H1 (cell line): ENCODE measurements around the gene CD244. TPM values are rescaled to one million over a fixed set of nuclear protein-coding genes. Genes with fewer than 3 reads are reported as not detected.

ENCODE experiments used
- CTCF ChIA-PET: fragments of 300-600 bp; sonication (Branson Sonifier 250); formaldehyde crosslinking; loops from one replicate; lab custom pipeline; 2021; ENCODE audit not compliant: partially characterized antibody; lab: Charles Lee
- POLR2A ChIA-PET: fragments of 300-600 bp; sonication (Branson Sonifier 250); formaldehyde crosslinking; loops from one replicate; lab custom pipeline; 2021; ENCODE audit warnings: inconsistent platforms; ENCODE audit not compliant: partially characterized antibody; lab: Charles Lee
- DNase-seq, 2 experiments: peaks; one replicate each; pipeline versions ENCODE4 v3.0.0 to v3.0.0-alpha.2; 2010 to 2022; ENCODE audit warnings: low spot score in 2 of 2, low read depth in 1 of 2, mixed read lengths in 1 of 2
- FAIRE-seq: peaks from 2 replicates; lab custom pipeline; 2011; peaks lifted over from hg19 to GRCh38; lab: Jason Lieb, UNC
- H2AFZ ChIP-seq: 2 replicates; pipeline ENCODE4 v1.8.1; 2012; ENCODE audit warnings: low read length, inconsistent platforms
- H2AK5ac ChIP-seq: 2 replicates; pipeline ENCODE4 v1.6.1; 2013; ENCODE audit warnings: low read depth, low read length
- H2BK120ac ChIP-seq: replicated peaks from 2 replicates; pipeline ENCODE3; 2013; ENCODE audit warnings: low read depth, low read length, inconsistent platforms
- H2BK12ac ChIP-seq: 2 replicates; pipeline ENCODE4 v1.6.1; 2013; ENCODE audit warnings: low read depth, low read length
- H2BK15ac ChIP-seq: 2 replicates; pipeline ENCODE4 v1.6.1; 2013; ENCODE audit warnings: low read length
- H2BK20ac ChIP-seq: 2 replicates; pipeline ENCODE4 v1.6.1; 2013; ENCODE audit warnings: low read length
- H2BK5ac ChIP-seq: 2 replicates; pipeline ENCODE4 v1.6.1; 2013; ENCODE audit warnings: low read depth, low read length
- H3K14ac ChIP-seq: 2 replicates; pipeline ENCODE4 v1.6.1; 2013; ENCODE audit warnings: inconsistent platforms; ENCODE audit not compliant: insufficient read length
- H3K18ac ChIP-seq: 2 replicates; pipeline ENCODE4 v1.6.1; 2013; ENCODE audit warnings: low read length; ENCODE audit errors: extremely low read depth
- H3K23ac ChIP-seq: 2 replicates; pipeline ENCODE4 v1.6.1; 2013; ENCODE audit warnings: inconsistent platforms; ENCODE audit not compliant: insufficient read length
- H3K23me2 ChIP-seq: 2 replicates; pipeline ENCODE4 v1.6.1; 2013; ENCODE audit warnings: low read depth, low read length
- H3K27ac ChIP-seq: 2 replicates; pipeline ENCODE4 v1.6.1; 2011; ENCODE audit warnings: low read depth, low read length, inconsistent platforms
- H3K27me3 ChIP-seq, 4 experiments: replicated peaks in 1 of 4; 1 replicate in 1 of 4; 2 replicates in 3 of 4; pipeline versions ENCODE4 v1.6.1 to v1.8.1; 2011 to 2013; ENCODE audit warnings: low read length in 3 of 4, mild to moderate bottlenecking in 3 of 4, inconsistent platforms in 2 of 4, mixed read lengths in 2 of 4, moderate library complexity in 1 of 4; ENCODE audit not compliant: control insufficient read depth in 3 of 4, insufficient read depth in 3 of 4; ENCODE audit errors: extremely low read depth in 1 of 4
- H3K36me3 ChIP-seq, 4 experiments: 2 replicates each; pipeline versions ENCODE4 v1.6.1 to v1.8.1; 2011 to 2013; ENCODE audit warnings: mild to moderate bottlenecking in 4 of 4, low read length in 3 of 4, moderate library complexity in 2 of 4, control low read depth in 1 of 4, inconsistent platforms in 1 of 4; ENCODE audit not compliant: insufficient read depth in 4 of 4, control insufficient read depth in 2 of 4
- H3K4ac ChIP-seq: replicated peaks from 2 replicates; pipeline ENCODE3; 2013; ENCODE audit warnings: low read length, low read depth, mixed read lengths, inconsistent platforms; ENCODE audit not compliant: insufficient read length
- H3K4me1 ChIP-seq, 4 experiments: replicated peaks in 1 of 4; 1 replicate in 1 of 4; 2 replicates in 3 of 4; pipeline versions ENCODE4 v1.6.1 to v1.8.1; 2011 to 2013; ENCODE audit warnings: low read length in 3 of 4, inconsistent platforms in 2 of 4, mixed read lengths in 1 of 4; ENCODE audit not compliant: insufficient read depth in 4 of 4, control insufficient read depth in 3 of 4
- H3K4me2 ChIP-seq, 2 experiments: 2 replicates each; pipeline versions ENCODE4 v1.6.1 to v1.8.1; 2011 to 2013; ENCODE audit warnings: low read depth in 2 of 2, low read length in 2 of 2, control low read depth in 1 of 2, inconsistent platforms in 1 of 2, mild to moderate bottlenecking in 1 of 2; ENCODE audit not compliant: insufficient read depth in 1 of 2
- H3K4me3 ChIP-seq, 4 experiments: fragments of 200-600, 300-600 bp in 1 of 4; sonication (generic), shearing (Covaris generic), sonication (Bioruptor Twin) in 1 of 4; 2 replicates each; pipeline versions ENCODE4 v1.5.1 to v1.8.1; 2011 to 2016; ENCODE audit warnings: low read length in 4 of 4, low read depth in 3 of 4, control low read depth in 2 of 4, inconsistent platforms in 2 of 4, mild to moderate bottlenecking in 2 of 4, mixed read lengths in 1 of 4, moderate library complexity in 1 of 4; ENCODE audit not compliant: insufficient read depth in 2 of 4; ENCODE audit errors: extremely low read depth in 1 of 4
- H3K56ac ChIP-seq: replicated peaks from 2 replicates; pipeline ENCODE3; 2013; ENCODE audit warnings: low read depth, mild to moderate bottlenecking, mixed read lengths, low read length, inconsistent platforms; ENCODE audit not compliant: insufficient read length
- H3K79me1 ChIP-seq: 2 replicates; pipeline ENCODE4 v1.6.1; 2013; ENCODE audit warnings: low read depth, low read length, control low read depth
- H3K79me2 ChIP-seq, 2 experiments: 2 replicates each; pipeline versions ENCODE4 v1.6.1 to v1.8.1; 2012 to 2013; ENCODE audit warnings: low read length in 2 of 2, mild to moderate bottlenecking in 2 of 2, inconsistent platforms in 1 of 2; ENCODE audit not compliant: insufficient read depth in 2 of 2, control insufficient read depth in 1 of 2
- H3K9ac ChIP-seq, 4 experiments: replicated peaks in 1 of 4; 1 replicate in 1 of 4; 2 replicates in 3 of 4; pipeline versions ENCODE4 v1.6.1 to v1.8.1; 2011 to 2013; ENCODE audit warnings: low read depth in 3 of 4, low read length in 3 of 4, control low read depth in 2 of 4, mild to moderate bottlenecking in 2 of 4, moderate library complexity in 2 of 4, inconsistent platforms in 1 of 4; ENCODE audit errors: extremely low read depth in 1 of 4
- H3K9me3 ChIP-seq, 2 experiments: 2 replicates each; pipeline versions ENCODE4 v1.6.1 to v1.8.1; 2012 to 2013; ENCODE audit warnings: mild to moderate bottlenecking in 2 of 2, moderate library complexity in 2 of 2, control low read depth in 1 of 2, inconsistent platforms in 1 of 2, low read depth in 1 of 2, low read length in 1 of 2, mixed read lengths in 1 of 2; ENCODE audit not compliant: insufficient read depth in 2 of 2
- H4K20me1 ChIP-seq, 2 experiments: replicated peaks in 1 of 2; 2 replicates each; pipeline versions ENCODE3 to v1.8.1; 2011 to 2013; ENCODE audit warnings: inconsistent platforms in 2 of 2, low read length in 2 of 2, mild to moderate bottlenecking in 1 of 2; ENCODE audit not compliant: insufficient read depth in 2 of 2, control insufficient read depth in 1 of 2
- H4K5ac ChIP-seq: 2 replicates; pipeline ENCODE4 v1.6.1; 2013; ENCODE audit warnings: low read length, low read depth, mixed read lengths, inconsistent platforms; ENCODE audit not compliant: insufficient read length
- H4K8ac ChIP-seq: 2 replicates; pipeline ENCODE4 v1.8.0; 2013; ENCODE audit warnings: mild to moderate bottlenecking, moderate library complexity, low read length, inconsistent platforms; ENCODE audit not compliant: insufficient read depth; ENCODE audit errors: extremely low read depth
- H4K91ac ChIP-seq: replicated peaks from 2 replicates; pipeline ENCODE3; 2013; ENCODE audit warnings: low read length, mixed read lengths, inconsistent platforms; ENCODE audit not compliant: insufficient read length
- GABPA ChIP-seq: IDR thresholded peaks from 2 replicates; pipeline ENCODE4 v1.6.1; 2011; ENCODE audit warnings: mild to moderate bottlenecking, low read length, moderate library complexity, borderline replicate concordance; ENCODE audit not compliant: insufficient read depth
- GTF2F1 ChIP-seq: IDR thresholded peaks from 2 replicates; pipeline ENCODE4 v1.6.1; 2012; ENCODE audit warnings: low read depth, low read length, improper control_type of control experiment, borderline replicate concordance
- POU5F1 ChIP-seq: IDR thresholded peaks from 2 replicates; pipeline ENCODE4 v1.6.1; 2011; ENCODE audit warnings: low read depth, mild to moderate bottlenecking, low read length, moderate library complexity
- RAD21 ChIP-seq, 2 experiments: IDR thresholded peaks in 1 of 2; conservative IDR thresholded peaks in 1 of 2; 2 replicates each; pipeline ENCODE4 v1.6.1; 2011; ENCODE audit warnings: low read depth in 2 of 2, low read length in 2 of 2, improper control_type of control experiment in 1 of 2, inconsistent platforms in 1 of 2, mild to moderate bottlenecking in 1 of 2, moderate library complexity in 1 of 2
- SRF ChIP-seq: IDR thresholded peaks from 2 replicates; pipeline ENCODE4 v1.6.1; 2011; ENCODE audit warnings: mild to moderate bottlenecking, low read depth, low read length, moderate library complexity
- SUZ12 ChIP-seq: fragments of 200-600 bp; sonication (generic); IDR thresholded peaks from 2 replicates; pipeline ENCODE4 v1.6.1; 2012; ENCODE audit warnings: mild to moderate bottlenecking, inconsistent platforms, low read length, moderate library complexity, mixed read lengths
- polyA plus RNA-seq, 7 experiments: library from polyadenylated mRNA; depleted of rRNA in 3 of 7; stranded (reverse) in 5 of 7; unstranded in 2 of 7; fragments of >200 nt in 5 of 7; fragments of 200-250 nt in 2 of 7; gene quantifications; 1 replicate in 5 of 7; 2 replicates in 1 of 7; 4 replicates in 1 of 7; pipeline versions ENCODE4 v1.2.1 to v1.2.3, GENCODE V29; 2011 to 2013; ENCODE audit warnings: missing spikeins in 2 of 7, mixed read lengths in 2 of 7
- total RNA-seq: library from RNA; stranded (reverse); fragmentation: NEBNext Ultra II Directional; extraction: Animal tissue kit (Norgen Biotek cat#: 25700); gene quantifications from 2 replicates; pipeline ENCODE4 v1.2.1, GENCODE V29; 2021

Gene CD244
- total and polyA plus RNA-seq, 2 of the 8 experiments (the other 6 are each of a cell fraction or from before 2014, with no cell fraction given) = not detected

DNA sequence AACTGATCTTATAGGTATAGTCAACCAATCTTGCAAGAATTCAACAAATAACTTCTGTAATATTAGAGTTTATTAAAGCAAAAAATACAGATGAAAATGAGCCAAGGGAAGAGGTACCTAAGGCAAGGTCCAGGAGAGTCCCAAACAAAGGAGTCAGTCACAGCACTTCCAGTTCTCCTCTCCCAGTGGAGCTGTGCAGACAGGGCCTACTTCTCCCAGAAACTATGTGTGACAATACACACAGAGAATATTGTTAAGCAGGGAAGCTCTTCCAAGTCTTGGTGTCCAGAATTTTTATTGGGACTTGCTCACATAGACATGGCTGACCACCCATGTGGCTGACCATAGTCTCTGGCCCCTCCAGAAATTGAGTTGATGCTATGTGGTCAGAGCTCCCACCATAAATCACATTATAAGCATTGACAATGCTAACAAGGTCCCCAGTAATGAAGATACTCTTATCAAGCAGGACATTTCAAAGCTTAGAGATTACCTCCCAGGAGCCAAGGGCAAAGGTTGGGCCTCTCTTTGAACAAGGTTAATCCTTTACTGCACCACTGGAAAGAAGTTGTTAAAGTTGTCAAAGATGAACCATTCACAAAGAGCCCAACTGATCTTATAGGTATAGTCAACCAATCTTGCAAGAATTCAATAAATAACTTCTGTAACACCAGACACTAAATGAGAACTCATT lies 3.5 kb upstream of the CD244 start:
- FAIRE-seq (no peak), DNase-seq (no peak)
- Histone ChIP-seq H3K4me3 (no peak overlapping the region), H4K8ac (no peak overlapping the region), H3K79me2 (no peaks in the 10 kb centered on the region), H3K9me3 (no peaks in the 10 kb centered on the region), H3K18ac (no peak overlapping the region), H3K23me2 (no peaks in the 10 kb centered on the region), H3K4ac (no peak overlapping the region), H4K91ac (no peak overlapping the region), H4K5ac (no peak overlapping the region), H2BK12ac (no peak overlapping the region), H3K56ac (no peak overlapping the region), H3K9ac (no peak overlapping the region), H2BK120ac (no peak overlapping the region), H2BK20ac (no peak overlapping the region), H3K4me2 (no peak overlapping the region), H3K4me1 (peaks cover 0 to 3% (median 0%) of the 10 kb centered on the region in 4 experiments; a peak in 1 of 7 replicates), H2AFZ (no peak overlapping the region), H2AK5ac (no peak overlapping the region), H3K14ac (no peak overlapping the region), H3K23ac (no peak overlapping the region), H2BK15ac (no peak overlapping the region), H2BK5ac (no peak overlapping the region), H3K27ac (no peak overlapping the region), H3K27me3 (no peaks in the 10 kb centered on the region), H3K36me3 (no peaks in the 10 kb centered on the region), H4K20me1 (no peaks in the 10 kb centered on the region), H3K79me1 (no peaks in the 10 kb centered on the region)
- ChIA-PET POLR2A (no interaction called here), CTCF (interaction anchor here (0.9 to 5.5 kb wide), 8 partner anchors 11 to 124 kb away, joined by 3 to 35 read pairs (median 4); no protein-coding TSS in a partner anchor)
- TF ChIP-seq POU5F1 (no peak), SRF (no peak), SUZ12 (no peak), GTF2F1 (no peak), GABPA (no peak), RAD21 (IDR thresholded peaks at IDR 0.05 in 1 of 2, conservative IDR thresholded peaks at IDR 0.05 in 1 of 2; ENCODE audit: low read depth in 2 of 2, low read length in 2 of 2) (no peak)
